HCT116 (cell line): Measurements from ENCODE around the gene ESPNL. TPM values are rescaled to one million over a fixed set of nuclear protein-coding genes. Genes with fewer than 3 reads are reported as not detected.
A peak's percentile ranks its signal among the peaks of the same experiment; 100 is the strongest.

Source experiments
- ATAC-seq: fragments of 200-7000 bp; cut with Tn5 transposase; 2 replicates; pipeline ENCODE4 v1.9.1; 2020; ENCODE audit warnings: mild to moderate bottlenecking, moderate library complexity
- BruUV-seq: library from RNA; stranded (reverse); fragments of 400-500 nt; replicated peaks from 2 replicates; lab custom pipeline; 2021; lab: Mats Ljungman, UMichigan
- CTCF ChIA-PET: fragments of 300-600 bp; sonication (Branson Sonifier 250); formaldehyde crosslinking; loops from one replicate; lab custom pipeline; 2021; ENCODE audit warnings: antibody characterized with exemption; lab: Charles Lee
- POLR2A ChIA-PET: fragments of 300-600, 350-600 bp; sonication (Branson Sonifier 250); formaldehyde crosslinking; loops from one replicate; lab custom pipeline; 2021; ENCODE audit warnings: antibody characterized with exemption; lab: Charles Lee
- RAD21 ChIA-PET, 2 experiments: fragments of 300-600 bp; sonication (Branson Sonifier 250); formaldehyde crosslinking; loops; one replicate each; lab custom pipeline; 2023; ENCODE audit warnings: low total read pairs in 2 of 2; ENCODE audit not compliant: uncharacterized antibody in 2 of 2, unreplicated experiment in 2 of 2, low non-redundant PET in 1 of 2; lab: Charles Lee
- DNase-seq: peaks from one replicate; pipeline ENCODE4 v3.0.0-alpha.2; 2010; ENCODE audit warnings: low read depth, low spot score
- H2AFZ ChIP-seq: fragments of 200-600 bp; shearing (Covaris generic), sonication (generic); 2 replicates; pipeline ENCODE4 v1.6.1; 2017; ENCODE audit warnings: low read depth, mixed run types, mixed read lengths, antibody characterized with exemption, low read length; ENCODE audit not compliant: poor library complexity, severe bottlenecking
- H3K27ac ChIP-seq: 2 replicates; pipeline ENCODE4 v1.5.1; 2012; ENCODE audit warnings: low read depth, low read length
- H3K27me3 ChIP-seq: fragments of 200-600 bp; sonication (generic); 2 replicates; pipeline ENCODE4 v1.6.1; 2016; ENCODE audit warnings: mixed run types, low read length, mixed read lengths; ENCODE audit not compliant: insufficient read depth
- H3K36me3 ChIP-seq, 2 experiments: fragments of 200-500 bp in 1 of 2; fragments of 200-600 bp in 1 of 2; sonication (Bioruptor generic) in 1 of 2; sonication (generic) in 1 of 2; 2 replicates each; pipeline versions ENCODE4 v1.5.1 to v1.6.1; 2014 to 2016; ENCODE audit warnings: low read length in 2 of 2, inconsistent platforms in 1 of 2, mixed read lengths in 1 of 2, mixed run types in 1 of 2; ENCODE audit not compliant: insufficient read depth in 2 of 2, control insufficient read depth in 1 of 2
- H3K4me1 ChIP-seq, 2 experiments: fragments of 200-600 bp in 1 of 2; sonication (generic) in 1 of 2; 2 replicates each; pipeline versions ENCODE4 v1.5.1 to v1.6.1; 2012 to 2017; ENCODE audit warnings: low read length in 2 of 2, inconsistent platforms in 1 of 2, mild to moderate bottlenecking in 1 of 2, mixed read lengths in 1 of 2, mixed run types in 1 of 2, moderate library complexity in 1 of 2; ENCODE audit not compliant: insufficient read depth in 2 of 2, control insufficient read depth in 1 of 2
- H3K4me2 ChIP-seq: fragments of 200-600 bp; sonication (generic); 2 replicates; pipeline ENCODE4 v1.6.1; 2017; ENCODE audit warnings: mixed run types, low read length, mixed read lengths
- H3K4me3 ChIP-seq, 2 experiments: fragments of 200-600 bp in 1 of 2; sonication (generic) in 1 of 2; replicated peaks in 1 of 2; 2 replicates each; pipeline ENCODE4 v1.5.1; 2011 to 2016; ENCODE audit warnings: low read length in 2 of 2, control low read depth in 1 of 2, low read depth in 1 of 2, mild to moderate bottlenecking in 1 of 2, mixed read lengths in 1 of 2, mixed run types in 1 of 2
- H3K79me2 ChIP-seq: fragments of 200-600 bp; sonication (generic); 2 replicates; pipeline ENCODE4 v1.6.1; 2017; ENCODE audit warnings: mild to moderate bottlenecking, mixed run types, low read length, moderate library complexity, mixed read lengths; ENCODE audit not compliant: insufficient read depth
- H3K9ac ChIP-seq: fragments of 200-600 bp; sonication (generic); 2 replicates; pipeline ENCODE4 v1.6.1; 2016; ENCODE audit warnings: low read length, mixed read lengths
- H3K9me2 ChIP-seq: fragments of 200-600 bp; sonication (generic), shearing (Covaris generic); 2 replicates; pipeline ENCODE4 v1.6.1; 2017; ENCODE audit warnings: mixed run types, mild to moderate bottlenecking, moderate library complexity; ENCODE audit not compliant: insufficient read depth
- H3K9me3 ChIP-seq, 2 experiments: fragments of 200-500 bp in 1 of 2; fragments of 200-600 bp in 1 of 2; sonication (Bioruptor generic) in 1 of 2; sonication (generic) in 1 of 2; 2 replicates each; pipeline ENCODE4 v1.6.1; 2014 to 2017; ENCODE audit warnings: low read length in 2 of 2, mixed read lengths in 2 of 2, inconsistent platforms in 1 of 2, low read depth in 1 of 2, mild to moderate bottlenecking in 1 of 2, mixed run types in 1 of 2, moderate library complexity in 1 of 2; ENCODE audit not compliant: control insufficient read depth in 1 of 2, insufficient read depth in 1 of 2
- H4K20me1 ChIP-seq: fragments of 200-600 bp; sonication (generic), shearing (Covaris generic); 2 replicates; pipeline ENCODE4 v1.6.1; 2017; ENCODE audit warnings: mixed run types, mild to moderate bottlenecking, moderate library complexity; ENCODE audit not compliant: insufficient read depth
- ATF3 ChIP-seq: IDR thresholded peaks from 2 replicates; pipeline ENCODE4 v1.6.1; 2012
- CBX3 ChIP-seq: IDR thresholded peaks from 2 replicates; pipeline ENCODE4 v1.6.1; 2012; ENCODE audit warnings: low read depth
- ELF1 ChIP-seq: IDR thresholded peaks from 2 replicates; pipeline ENCODE4 v1.6.1; 2012; ENCODE audit warnings: low read depth, borderline replicate concordance
- EZH2 ChIP-seq: fragments of 200-600 bp; sonication (generic); IDR thresholded peaks from 2 replicates; pipeline ENCODE4 v1.6.1; 2017; ENCODE audit warnings: antibody characterized with exemption, mixed run types
- EZH2phosphoT487 ChIP-seq: fragments of 200-600 bp; IDR thresholded peaks from 2 replicates; pipeline ENCODE4 v1.6.1; 2018; ENCODE audit warnings: antibody characterized with exemption, borderline replicate concordance
- FOSL1 ChIP-seq: IDR thresholded peaks from 2 replicates; pipeline ENCODE4 v1.6.1; 2012; ENCODE audit warnings: low read depth
- JUND ChIP-seq: IDR thresholded peaks from 2 replicates; pipeline ENCODE4 v1.6.1; 2012
- POLR2A ChIP-seq: IDR thresholded peaks from 2 replicates; pipeline ENCODE4 v1.7.0; 2011; ENCODE audit warnings: borderline replicate concordance; ENCODE audit not compliant: insufficient read depth, insufficient read length; ENCODE audit errors: extremely low read depth
- POLR2AphosphoS5 ChIP-seq: IDR thresholded peaks from 2 replicates; pipeline ENCODE4 v1.6.1; 2011; ENCODE audit warnings: mild to moderate bottlenecking, low read depth, low read length, moderate library complexity
- REST ChIP-seq: IDR thresholded peaks from 2 replicates; pipeline ENCODE4 v1.6.1; 2012; ENCODE audit warnings: low read depth
- TCF7L2 ChIP-seq: IDR thresholded peaks from 2 replicates; pipeline ENCODE4 v1.7.0; 2011; ENCODE audit warnings: borderline replicate concordance, inconsistent platforms; ENCODE audit not compliant: insufficient read depth, insufficient read length; ENCODE audit errors: extremely low read depth
- YY1 ChIP-seq: IDR thresholded peaks from 2 replicates; pipeline ENCODE4 v1.6.1; 2011; ENCODE audit warnings: low read length, low read depth, moderate library complexity, mild to moderate bottlenecking; ENCODE audit not compliant: insufficient replicate concordance; ENCODE audit errors: extremely low read depth
- ZFX ChIP-seq: fragments of 450-650 bp; IDR thresholded peaks from 2 replicates; pipeline ENCODE4 v1.6.1; 2017
- ZNF274 ChIP-seq: fragments of 200-500 bp; sonication (Bioruptor generic); IDR thresholded peaks from 2 replicates; pipeline ENCODE4 v1.6.1; 2014; ENCODE audit warnings: mild to moderate bottlenecking, low read depth, low read length, inconsistent platforms
- intact Hi-C: fragments of 100-400 bp; cut with micrococcal nuclease; formaldehyde crosslinking; loops from 2 replicates; pipeline ENCODE4 v1.10.0; 2022
- total RNA-seq: library from RNA; stranded (reverse); gene quantifications from one replicate; pipeline ENCODE4 v1.2.1, GENCODE V29; 2021; ENCODE audit not compliant: unreplicated experiment

ESPNL gene
- total RNA-seq, 1 experiment from 2014 or later = 0.22 TPM

- Histone ChIP-seq H3K27ac (peak overlapping the region; percentile 50; the same call in 1 of the 2 replicates), H3K9me3 (no peaks in the 10 kb centered on the region), H3K9me2 (no peaks in the 10 kb centered on the region), H3K27me3 (no peaks in the 10 kb centered on the region), H3K79me2 (no peaks in the 10 kb centered on the region), H3K4me2 (peak overlapping the region; percentile 91), H3K4me3 (peak overlapping the region; percentile 60 to 71), H4K20me1 (no peaks in the 10 kb centered on the region), H3K4me1 (peaks cover 4 to 12% of the 10 kb centered on the region in 2 experiments; a peak in 3 of 4 replicates), H3K9ac (peak overlapping the region; percentile 74), H3K36me3 (no peaks in the 10 kb centered on the region), H2AFZ (peak overlapping the region; percentile 32)
- BruUV-seq = no TSS peak
- TF ChIP-seq POLR2A = no peak
- TF ChIP-seq POLR2AphosphoS5 = peak; percentile 3; the same call in 1 of the 2 replicates
- no peak for TF ChIP-seq FOSL1
- TF ChIP-seq EZH2 = no peak
- TF ChIP-seq JUND = no peak
- TF ChIP-seq ZFX = peak; percentile 69; the same call in 1 of the 2 replicates
- TF ChIP-seq EZH2phosphoT487 = no peak
- TF ChIP-seq TCF7L2 = no peak
- POLR2A ChIA-PET = no interaction called here
- RAD21 ChIA-PET = no interaction called here
- CTCF ChIA-PET = interaction anchor here (1.2 kb wide), 1 partner anchor 13 kb away, joined by 3 read pairs; no protein-coding TSS in a partner anchor
- DNase-seq = no peak
- intact Hi-C loops = no loop called here
- peak; percentile 65 for ATAC-seq
Observed at GRCh38 chr2:238159071-238159539, 59.0 kb downstream of the ESPNL start.

GRCh38 chr2:238159661-238160205 lies 59.6 kb downstream of the ESPNL start:
- no peak overlapping the region for H3K27ac ChIP-seq
- ChIA-PET RAD21 (no interaction called here), CTCF (interaction anchor here (1.2 kb wide), 1 partner anchor 14 kb away, joined by 3 read pairs; no protein-coding TSS in a partner anchor), POLR2A (no interaction called here)
- no peaks in the 10 kb centered on the region for H3K9me2 ChIP-seq
- H3K36me3 ChIP-seq = no peaks in the 10 kb centered on the region
- no peaks in the 10 kb centered on the region for H3K27me3 ChIP-seq
- peak overlapping the region; percentile 91 for H3K4me2 ChIP-seq
- peak overlapping the region; percentile 74 for H3K9ac ChIP-seq
- no peaks in the 10 kb centered on the region for H3K9me3 ChIP-seq
- no peaks in the 10 kb centered on the region for H4K20me1 ChIP-seq
- ATAC-seq (no peak), DNase-seq (no peak)
- H2AFZ ChIP-seq = no peak overlapping the region
- H3K4me1 ChIP-seq = peaks cover 4 to 12% of the 10 kb centered on the region in 2 experiments; a peak in 3 of 4 replicates
- intact Hi-C loops = loop anchor here (1.0 kb wide), 1 partner anchor 104 kb away; no protein-coding TSS in a partner anchor
- H3K79me2 ChIP-seq = no peaks in the 10 kb centered on the region
- TSS peak; percentile 88 for BruUV-seq
- H3K4me3 ChIP-seq = peak overlapping the region; percentile 60 to 71
- no peak for TF ChIP-seq REST
- TF ChIP-seq CBX3 = no peak
- no peak for TF ChIP-seq ATF3
- no peak for TF ChIP-seq FOSL1
- no peak for TF ChIP-seq YY1
- no peak for TF ChIP-seq ELF1
- no peak for TF ChIP-seq ZNF274
- TF ChIP-seq EZH2 = no peak
